HG02884 (cell line): Measurements from ENCODE around the gene ASCC3.
A peak's percentile ranks its signal among the peaks of the same experiment; 100 is the strongest.

ENCODE experiments used
- ATAC-seq: cut with Tn5 transposase; IDR thresholded peaks from one replicate; pipeline ENCODE4 v1.9.1; 2021; ENCODE audit warnings: mild to moderate bottlenecking, moderate library complexity; ENCODE audit not compliant: unreplicated experiment

Gene ASCC3

GRCh38 chr6:100512203-100512862 is 368.8 kb downstream of the ASCC3 start:
- ATAC-seq, result no peak

GRCh38 chr6:100509101-100509500 is 372.0 kb downstream of the ASCC3 start:
- no peak for ATAC-seq

- no peak for ATAC-seq
Observed at GRCh38 chr6:100506651-100507050, 374.5 kb downstream of the ASCC3 start.

- ATAC-seq, result peak; percentile 59
Observed at GRCh38 chr6:100504786-100505737, 376.1 kb downstream of the ASCC3 start.

- ATAC-seq, result no peak
Observed at GRCh38 chr6:100503043-100503705, 378.0 kb downstream of the ASCC3 start.

- ATAC-seq, result no peak
Observed at GRCh38 chr6:100493206-100493888, 387.8 kb downstream of the ASCC3 start.

GRCh38 chr6:100491952-100492670 is 389.0 kb downstream of the ASCC3 start:
- ATAC-seq, result no peak

GRCh38 chr6:100490065-100490464 is 391.1 kb downstream of the ASCC3 start:
- ATAC-seq, result no peak

- ATAC-seq, result no peak
Observed at GRCh38 chr6:100488244-100488643, 392.9 kb downstream of the ASCC3 start.

- no peak for ATAC-seq
Observed at GRCh38 chr6:100487638-100488037, 393.5 kb downstream of the ASCC3 start.

- no peak for ATAC-seq
Observed at GRCh38 chr6:100485268-100485667, 395.9 kb downstream of the ASCC3 start.

GRCh38 chr6:100484474-100484873 is 396.7 kb downstream of the ASCC3 start:
- ATAC-seq, result no peak

GRCh38 chr6:100482698-100483097 is 398.4 kb downstream of the ASCC3 start:
- ATAC-seq, result no peak

GRCh38 chr6:100479179-100480035 is 401.7 kb downstream of the ASCC3 start:
- peak; percentile 48 for ATAC-seq

- ATAC-seq, result peak; percentile 66
Observed at GRCh38 chr6:100475554-100476320, 405.4 kb downstream of the ASCC3 start.

- no peak for ATAC-seq
Observed at GRCh38 chr6:100473182-100473581, 407.9 kb downstream of the ASCC3 start.

GRCh38 chr6:100472674-100473073 is 408.5 kb downstream of the ASCC3 start:
- ATAC-seq, result peak; percentile 86

GRCh38 chr6:100470422-100471120 is 410.6 kb downstream of the ASCC3 start:
- ATAC-seq, result no peak
